WTC11 (cell line): Measurements from ENCODE around the gene CTNNA3. TPM values are rescaled to one million over a fixed set of nuclear protein-coding genes. Genes with fewer than 3 reads are reported as not detected.

ENCODE experiments used
- ATAC-seq: fragments of 200-7000 bp; cut with Tn5 transposase; 2 replicates; pipeline ENCODE4 v1.10.0; 2021; ENCODE audit warnings: mild to moderate bottlenecking, moderate library complexity
- CTCF ChIA-PET: fragments of 300-600 bp; sonication (Branson Sonifier 250); formaldehyde crosslinking; loops from one replicate; lab custom pipeline; 2021; ENCODE audit warnings: antibody characterized with exemption; lab: Charles Lee
- POLR2A ChIA-PET: fragments of 350-600 bp; sonication (Branson Sonifier 250); formaldehyde crosslinking; loops from one replicate; lab custom pipeline; 2021; ENCODE audit warnings: antibody characterized with exemption; lab: Charles Lee
- DNase-seq: peaks from one replicate; pipeline ENCODE4 v3.0.0; 2021; ENCODE audit warnings: low spot score
- H3K27ac Mint-ChIP-seq: 2 replicates; pipeline ENCODE4 v1.8.0; 2021; ENCODE audit warnings: mixed read lengths
- H3K27me3 Mint-ChIP-seq: 2 replicates; pipeline ENCODE4 v1.8.0; 2021; ENCODE audit warnings: low read depth, mild to moderate bottlenecking, moderate library complexity, mixed read lengths
- H3K36me3 Mint-ChIP-seq: 2 replicates; pipeline ENCODE4 v1.8.0; 2021; ENCODE audit warnings: mixed read lengths
- H3K4me1 Mint-ChIP-seq: 2 replicates; pipeline ENCODE4 v1.8.0; 2022; ENCODE audit warnings: mixed read lengths
- H3K4me3 Mint-ChIP-seq: 2 replicates; pipeline ENCODE4 v1.8.0; 2021; ENCODE audit warnings: mild to moderate bottlenecking, moderate library complexity, mixed read lengths
- H3K9me3 Mint-ChIP-seq: 2 replicates; pipeline ENCODE4 v1.8.0; 2021; ENCODE audit warnings: mixed read lengths
- CREM ChIP-seq: sonication (generic); formaldehyde crosslinking; IDR thresholded peaks from 2 replicates; pipeline ENCODE4 v1.8.1; 2022; ENCODE audit warnings: mild to moderate bottlenecking, missing genetic modification reagents, moderate library complexity
- GRHL2 ChIP-seq: fragments of 250-450 bp; sonication (Bioruptor Pico); IDR thresholded peaks from 2 replicates; pipeline ENCODE4 v1.8.0; 2022; ENCODE audit warnings: mild to moderate bottlenecking, moderate library complexity; ENCODE audit not compliant: insufficient replicate concordance, severe bottlenecking
- RELA ChIP-seq: sonication (generic); formaldehyde crosslinking; IDR thresholded peaks from 2 replicates; pipeline ENCODE4 v1.8.1; 2022; ENCODE audit warnings: missing genetic modification reagents, mild to moderate bottlenecking, borderline replicate concordance
- RORB ChIP-seq: fragments of 250-450 bp; sonication (Bioruptor Pico); IDR thresholded peaks from 2 replicates; pipeline ENCODE4 v1.9.0; 2021; ENCODE audit warnings: mild to moderate bottlenecking
- TEAD1 ChIP-seq: sonication (generic); formaldehyde crosslinking; IDR thresholded peaks from 2 replicates; pipeline ENCODE4 v1.8.0; 2022; ENCODE audit warnings: mild to moderate bottlenecking, missing genetic modification reagents
- TEAD4 ChIP-seq: sonication (generic); formaldehyde crosslinking; IDR thresholded peaks from 2 replicates; pipeline ENCODE4 v1.8.0; 2022; ENCODE audit warnings: mild to moderate bottlenecking, missing genetic modification reagents
- total RNA-seq: library from RNA; stranded (reverse); gene quantifications from 3 replicates; pipeline ENCODE4 v1.2.3, GENCODE V29; 2021
- TF ChIP-seq, protein P1 (sequence below): sonication (generic); formaldehyde crosslinking; conservative IDR thresholded peaks from 2 replicates; pipeline ENCODE4 v1.8.1; 2023; ENCODE audit warnings: mild to moderate bottlenecking, low read depth, missing genetic modification reagents, moderate library complexity
- TF ChIP-seq, protein P2 (sequence below): sonication (generic); formaldehyde crosslinking; IDR thresholded peaks from 2 replicates; pipeline ENCODE4 v1.8.0; 2022; ENCODE audit warnings: missing genetic modification reagents
- TF ChIP-seq, protein P3 (sequence below): fragments of 200-600 bp; IDR thresholded peaks from 2 replicates; pipeline ENCODE4 v1.8.0; 2022; ENCODE audit warnings: antibody characterized with exemption
- TF ChIP-seq, protein P4 (sequence below): sonication (generic); formaldehyde crosslinking; IDR thresholded peaks from 2 replicates; pipeline ENCODE4 v1.8.0; 2022; ENCODE audit warnings: mild to moderate bottlenecking, missing genetic modification reagents

Gene CTNNA3
- total RNA-seq, 1 experiment from 2014 or later: 6.1 TPM

DNA sequence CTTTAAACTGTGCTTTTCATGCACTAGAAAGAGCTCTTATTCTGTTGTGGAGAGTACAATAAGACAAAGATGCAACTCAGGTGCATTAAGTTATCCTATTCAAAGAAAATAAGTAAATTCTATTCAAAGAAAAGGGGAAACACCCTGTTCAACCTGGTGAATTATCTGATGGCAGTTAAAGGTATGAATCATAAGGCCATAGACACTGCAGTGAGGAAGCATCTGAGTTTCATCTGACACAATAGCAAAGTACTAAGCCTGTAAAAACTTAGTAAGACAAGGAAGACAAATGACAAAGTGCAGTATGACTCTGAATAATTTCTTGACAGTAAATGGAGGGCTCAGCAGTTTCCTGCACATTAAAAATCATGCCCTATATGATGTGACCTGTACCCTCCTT is 861.2 kb downstream of the CTNNA3 start (continued):
- TF ChIP-seq GRHL2 (CRISPR knock-in tag) (no peak), TEAD4 (CRISPR knock-in tag) (no peak)
- TF ChIP-seq, protein P1, sequence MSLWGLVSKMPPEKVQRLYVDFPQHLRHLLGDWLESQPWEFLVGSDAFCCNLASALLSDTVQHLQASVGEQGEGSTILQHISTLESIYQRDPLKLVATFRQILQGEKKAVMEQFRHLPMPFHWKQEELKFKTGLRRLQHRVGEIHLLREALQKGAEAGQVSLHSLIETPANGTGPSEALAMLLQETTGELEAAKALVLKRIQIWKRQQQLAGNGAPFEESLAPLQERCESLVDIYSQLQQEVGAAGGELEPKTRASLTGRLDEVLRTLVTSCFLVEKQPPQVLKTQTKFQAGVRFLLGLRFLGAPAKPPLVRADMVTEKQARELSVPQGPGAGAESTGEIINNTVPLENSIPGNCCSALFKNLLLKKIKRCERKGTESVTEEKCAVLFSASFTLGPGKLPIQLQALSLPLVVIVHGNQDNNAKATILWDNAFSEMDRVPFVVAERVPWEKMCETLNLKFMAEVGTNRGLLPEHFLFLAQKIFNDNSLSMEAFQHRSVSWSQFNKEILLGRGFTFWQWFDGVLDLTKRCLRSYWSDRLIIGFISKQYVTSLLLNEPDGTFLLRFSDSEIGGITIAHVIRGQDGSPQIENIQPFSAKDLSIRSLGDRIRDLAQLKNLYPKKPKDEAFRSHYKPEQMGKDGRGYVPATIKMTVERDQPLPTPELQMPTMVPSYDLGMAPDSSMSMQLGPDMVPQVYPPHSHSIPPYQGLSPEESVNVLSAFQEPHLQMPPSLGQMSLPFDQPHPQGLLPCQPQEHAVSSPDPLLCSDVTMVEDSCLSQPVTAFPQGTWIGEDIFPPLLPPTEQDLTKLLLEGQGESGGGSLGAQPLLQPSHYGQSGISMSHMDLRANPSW (CRISPR knock-in tag): no peak

DNA sequence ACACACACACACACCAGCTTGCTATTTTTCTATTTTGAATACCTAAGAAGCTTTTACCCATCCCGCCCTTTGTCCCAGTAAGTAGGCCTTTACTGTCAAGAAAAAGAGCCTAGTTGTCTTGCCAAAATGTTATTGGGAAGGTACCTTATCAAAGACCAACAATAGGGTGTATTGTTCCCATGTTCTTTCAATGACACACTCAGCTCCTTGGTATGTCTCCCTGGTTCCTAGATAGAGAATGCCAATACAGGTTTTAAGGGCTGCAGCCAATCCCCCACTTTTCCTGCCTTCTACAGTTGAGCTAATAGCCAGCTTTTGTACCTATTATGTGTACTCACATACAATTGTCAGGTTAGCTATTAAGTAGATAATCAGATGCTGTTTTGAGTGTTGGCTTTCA is 862.1 kb downstream of the CTNNA3 start:
- no peak for ATAC-seq
- POLR2A ChIA-PET: no interaction called here
- DNase-seq: no peak

More for the DNA sequence above, 862.1 kb downstream of the CTNNA3 start:
- CTCF ChIA-PET: no interaction called here
- TF ChIP-seq, protein P2, sequence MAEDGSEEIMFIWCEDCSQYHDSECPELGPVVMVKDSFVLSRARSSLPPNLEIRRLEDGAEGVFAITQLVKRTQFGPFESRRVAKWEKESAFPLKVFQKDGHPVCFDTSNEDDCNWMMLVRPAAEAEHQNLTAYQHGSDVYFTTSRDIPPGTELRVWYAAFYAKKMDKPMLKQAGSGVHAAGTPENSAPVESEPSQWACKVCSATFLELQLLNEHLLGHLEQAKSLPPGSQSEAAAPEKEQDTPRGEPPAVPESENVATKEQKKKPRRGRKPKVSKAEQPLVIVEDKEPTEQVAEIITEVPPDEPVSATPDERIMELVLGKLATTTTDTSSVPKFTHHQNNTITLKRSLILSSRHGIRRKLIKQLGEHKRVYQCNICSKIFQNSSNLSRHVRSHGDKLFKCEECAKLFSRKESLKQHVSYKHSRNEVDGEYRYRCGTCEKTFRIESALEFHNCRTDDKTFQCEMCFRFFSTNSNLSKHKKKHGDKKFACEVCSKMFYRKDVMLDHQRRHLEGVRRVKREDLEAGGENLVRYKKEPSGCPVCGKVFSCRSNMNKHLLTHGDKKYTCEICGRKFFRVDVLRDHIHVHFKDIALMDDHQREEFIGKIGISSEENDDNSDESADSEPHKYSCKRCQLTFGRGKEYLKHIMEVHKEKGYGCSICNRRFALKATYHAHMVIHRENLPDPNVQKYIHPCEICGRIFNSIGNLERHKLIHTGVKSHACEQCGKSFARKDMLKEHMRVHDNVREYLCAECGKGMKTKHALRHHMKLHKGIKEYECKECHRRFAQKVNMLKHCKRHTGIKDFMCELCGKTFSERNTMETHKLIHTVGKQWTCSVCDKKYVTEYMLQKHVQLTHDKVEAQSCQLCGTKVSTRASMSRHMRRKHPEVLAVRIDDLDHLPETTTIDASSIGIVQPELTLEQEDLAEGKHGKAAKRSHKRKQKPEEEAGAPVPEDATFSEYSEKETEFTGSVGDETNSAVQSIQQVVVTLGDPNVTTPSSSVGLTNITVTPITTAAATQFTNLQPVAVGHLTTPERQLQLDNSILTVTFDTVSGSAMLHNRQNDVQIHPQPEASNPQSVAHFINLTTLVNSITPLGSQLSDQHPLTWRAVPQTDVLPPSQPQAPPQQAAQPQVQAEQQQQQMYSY (CRISPR knock-in tag): no peak
- TF ChIP-seq, protein P3, sequence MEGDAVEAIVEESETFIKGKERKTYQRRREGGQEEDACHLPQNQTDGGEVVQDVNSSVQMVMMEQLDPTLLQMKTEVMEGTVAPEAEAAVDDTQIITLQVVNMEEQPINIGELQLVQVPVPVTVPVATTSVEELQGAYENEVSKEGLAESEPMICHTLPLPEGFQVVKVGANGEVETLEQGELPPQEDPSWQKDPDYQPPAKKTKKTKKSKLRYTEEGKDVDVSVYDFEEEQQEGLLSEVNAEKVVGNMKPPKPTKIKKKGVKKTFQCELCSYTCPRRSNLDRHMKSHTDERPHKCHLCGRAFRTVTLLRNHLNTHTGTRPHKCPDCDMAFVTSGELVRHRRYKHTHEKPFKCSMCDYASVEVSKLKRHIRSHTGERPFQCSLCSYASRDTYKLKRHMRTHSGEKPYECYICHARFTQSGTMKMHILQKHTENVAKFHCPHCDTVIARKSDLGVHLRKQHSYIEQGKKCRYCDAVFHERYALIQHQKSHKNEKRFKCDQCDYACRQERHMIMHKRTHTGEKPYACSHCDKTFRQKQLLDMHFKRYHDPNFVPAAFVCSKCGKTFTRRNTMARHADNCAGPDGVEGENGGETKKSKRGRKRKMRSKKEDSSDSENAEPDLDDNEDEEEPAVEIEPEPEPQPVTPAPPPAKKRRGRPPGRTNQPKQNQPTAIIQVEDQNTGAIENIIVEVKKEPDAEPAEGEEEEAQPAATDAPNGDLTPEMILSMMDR: no peak
- TF ChIP-seq TEAD4 (CRISPR knock-in tag) (no peak), CREM (no peak), RELA (CRISPR knock-in tag) (no peak), RORB (CRISPR knock-in tag) (no peak), TEAD1 (CRISPR knock-in tag) (no peak)
- TF ChIP-seq, protein P4, sequence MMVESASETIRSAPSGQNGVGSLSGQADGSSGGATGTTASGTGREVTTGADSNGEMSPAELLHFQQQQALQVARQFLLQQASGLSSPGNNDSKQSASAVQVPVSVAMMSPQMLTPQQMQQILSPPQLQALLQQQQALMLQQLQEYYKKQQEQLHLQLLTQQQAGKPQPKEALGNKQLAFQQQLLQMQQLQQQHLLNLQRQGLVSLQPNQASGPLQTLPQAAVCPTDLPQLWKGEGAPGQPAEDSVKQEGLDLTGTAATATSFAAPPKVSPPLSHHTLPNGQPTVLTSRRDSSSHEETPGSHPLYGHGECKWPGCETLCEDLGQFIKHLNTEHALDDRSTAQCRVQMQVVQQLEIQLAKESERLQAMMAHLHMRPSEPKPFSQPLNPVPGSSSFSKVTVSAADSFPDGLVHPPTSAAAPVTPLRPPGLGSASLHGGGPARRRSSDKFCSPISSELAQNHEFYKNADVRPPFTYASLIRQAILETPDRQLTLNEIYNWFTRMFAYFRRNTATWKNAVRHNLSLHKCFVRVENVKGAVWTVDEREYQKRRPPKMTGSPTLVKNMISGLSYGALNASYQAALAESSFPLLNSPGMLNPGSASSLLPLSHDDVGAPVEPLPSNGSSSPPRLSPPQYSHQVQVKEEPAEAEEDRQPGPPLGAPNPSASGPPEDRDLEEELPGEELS (CRISPR knock-in tag): no peak
- TF ChIP-seq, protein P1 (CRISPR knock-in tag): no peak
- TF ChIP-seq, all 79 proteins: peak for 0
- Mint-ChIP-seq H3K36me3 (no peaks in the 10 kb centered on the region), H3K4me3 (no peak overlapping the region), H3K4me1 (peaks cover 32% of the 10 kb centered on the region), H3K27me3 (peaks cover 2% of the 10 kb centered on the region; the same call in 1 of the 2 replicates), H3K27ac (no peak overlapping the region), H3K9me3 (no peaks in the 10 kb centered on the region; the same call in 1 of the 2 replicates)
